Smooth muscle cell (in vitro differentiated cells): ENCODE data around the gene EVI5. TPM values are rescaled to one million over a fixed set of nuclear protein-coding genes. Genes with fewer than 3 reads are reported as not detected.

Experiments used
- DNase-seq: peaks from one replicate; lab custom pipeline; 2025; ENCODE audit not compliant: unreplicated experiment; lab: John Stamatoyannopoulos, UW
- H2AFZ ChIP-seq: fragments of 200-600 bp; sonication (generic); 2 replicates; pipeline ENCODE4 v1.6.0; 2016; ENCODE audit warnings: antibody characterized with exemption, low read depth, mild to moderate bottlenecking
- H3F3A ChIP-seq: fragments of 200-600 bp; sonication (generic); 2 replicates; pipeline ENCODE4 v1.6.0; 2017; ENCODE audit warnings: antibody characterized with exemption, low read depth
- H3K27ac ChIP-seq: fragments of 200-600 bp; sonication (generic); 2 replicates; pipeline ENCODE4 v1.5.1; 2016; ENCODE audit warnings: low read depth, mild to moderate bottlenecking
- H3K27me3 ChIP-seq: fragments of 200-600 bp; sonication (generic); 2 replicates; pipeline ENCODE4 v1.6.1; 2016; ENCODE audit warnings: low read depth, mild to moderate bottlenecking
- H3K36me3 ChIP-seq: fragments of 200-600 bp; sonication (generic); 2 replicates; pipeline ENCODE4 v1.5.1; 2016; ENCODE audit warnings: low read depth
- H3K4me1 ChIP-seq: fragments of 200-600 bp; sonication (generic); 2 replicates; pipeline ENCODE4 v1.5.1; 2016; ENCODE audit warnings: low read depth
- H3K4me2 ChIP-seq: fragments of 200-600 bp; sonication (generic); 2 replicates; pipeline ENCODE4 v1.6.0; 2016; ENCODE audit warnings: mild to moderate bottlenecking
- H3K4me3 ChIP-seq: fragments of 200-600 bp; sonication (generic); 2 replicates; pipeline ENCODE4 v1.5.1; 2016; ENCODE audit warnings: mild to moderate bottlenecking
- H3K79me2 ChIP-seq: fragments of 200-600 bp; sonication (generic); 2 replicates; pipeline ENCODE4 v1.6.0; 2016; ENCODE audit warnings: low read depth, mild to moderate bottlenecking
- H3K9ac ChIP-seq: fragments of 200-600 bp; sonication (generic); 2 replicates; pipeline ENCODE4 v1.6.0; 2016; ENCODE audit warnings: low read depth
- H3K9me3 ChIP-seq: fragments of 200-600 bp; sonication (generic); replicated peaks from 2 replicates; pipeline ENCODE4 v1.5.1; 2016; ENCODE audit warnings: low read depth
- H4K20me1 ChIP-seq: fragments of 200-600 bp; sonication (generic); 2 replicates; pipeline ENCODE4 v1.6.0; 2016; ENCODE audit warnings: low read depth
- WGBS: methylation state at CpG from one replicate; pipeline ENCODE4 v1.1.7; 2016; ENCODE audit warnings: low lambda C conversion rate; 5-methylcytosine and 5-hydroxymethylcytosine counted together
- polyA plus RNA-seq: library from polyadenylated mRNA; unstranded; fragments of >200 nt; fragmentation: Nextera tagmentation; extraction: Ambion mirVana; gene quantifications from 2 replicates; pipeline ENCODE4 v1.2.1, GENCODE V29; 2016
- total RNA-seq: library from RNA; depleted of rRNA; stranded (reverse); fragments of >200 nt; gene quantifications from 2 replicates; pipeline ENCODE4 v1.2.3, GENCODE V29; 2014
- TF ChIP-seq, protein P1 (sequence below): fragments of 200-600 bp; sonication (generic); IDR thresholded peaks from 2 replicates; pipeline ENCODE4 v1.5.1; 2017; ENCODE audit warnings: borderline replicate concordance, mild to moderate bottlenecking, antibody characterized with exemption; ENCODE audit not compliant: insufficient read depth, poor library complexity, severe bottlenecking

Gene EVI5
- total and polyA plus RNA-seq, 2 experiments from 2014 or later, result 35.4 to 47.6 TPM

GRCh38 chr1:92544756-92545165 is 240.1 kb downstream of the EVI5 start:
- Histone ChIP-seq H3K27me3 (no peaks in the 10 kb centered on the region), H3K4me3 (no peak overlapping the region), H3K4me2 (no peak overlapping the region), H3K4me1 (peaks cover 5% of the 10 kb centered on the region), H3K79me2 (no peaks in the 10 kb centered on the region), H2AFZ (no peak overlapping the region), H3K27ac (no peak overlapping the region), H3K9ac (no peak overlapping the region), H3K9me3 (no peaks in the 10 kb centered on the region), H3K36me3 (no peaks in the 10 kb centered on the region), H4K20me1 (peaks cover 26% of the 10 kb centered on the region), H3F3A (no peaks in the 10 kb centered on the region)
- WGBS, result 65% methylated on average over 2 of the region's 2 CpGs
- TF ChIP-seq, protein P1, sequence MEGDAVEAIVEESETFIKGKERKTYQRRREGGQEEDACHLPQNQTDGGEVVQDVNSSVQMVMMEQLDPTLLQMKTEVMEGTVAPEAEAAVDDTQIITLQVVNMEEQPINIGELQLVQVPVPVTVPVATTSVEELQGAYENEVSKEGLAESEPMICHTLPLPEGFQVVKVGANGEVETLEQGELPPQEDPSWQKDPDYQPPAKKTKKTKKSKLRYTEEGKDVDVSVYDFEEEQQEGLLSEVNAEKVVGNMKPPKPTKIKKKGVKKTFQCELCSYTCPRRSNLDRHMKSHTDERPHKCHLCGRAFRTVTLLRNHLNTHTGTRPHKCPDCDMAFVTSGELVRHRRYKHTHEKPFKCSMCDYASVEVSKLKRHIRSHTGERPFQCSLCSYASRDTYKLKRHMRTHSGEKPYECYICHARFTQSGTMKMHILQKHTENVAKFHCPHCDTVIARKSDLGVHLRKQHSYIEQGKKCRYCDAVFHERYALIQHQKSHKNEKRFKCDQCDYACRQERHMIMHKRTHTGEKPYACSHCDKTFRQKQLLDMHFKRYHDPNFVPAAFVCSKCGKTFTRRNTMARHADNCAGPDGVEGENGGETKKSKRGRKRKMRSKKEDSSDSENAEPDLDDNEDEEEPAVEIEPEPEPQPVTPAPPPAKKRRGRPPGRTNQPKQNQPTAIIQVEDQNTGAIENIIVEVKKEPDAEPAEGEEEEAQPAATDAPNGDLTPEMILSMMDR, result no peak
- DNase-seq, result no peak

- H2AFZ ChIP-seq, result no peak overlapping the region
- H3K4me1 ChIP-seq, result peaks cover 5% of the 10 kb centered on the region
- no peaks in the 10 kb centered on the region for H3K9me3 ChIP-seq
- no peaks in the 10 kb centered on the region for H3F3A ChIP-seq
- no peak overlapping the region for H3K4me3 ChIP-seq
- 90% methylated on average over 9 of the region's 9 CpGs for WGBS
- H3K9ac ChIP-seq, result no peak overlapping the region
- TF ChIP-seq, protein P1, result no peak
- no peaks in the 10 kb centered on the region for H3K79me2 ChIP-seq
- H3K27me3 ChIP-seq, result no peaks in the 10 kb centered on the region
- H4K20me1 ChIP-seq, result peaks cover 30% of the 10 kb centered on the region
- DNase-seq, result no peak
- H3K27ac ChIP-seq, result no peak overlapping the region
- H3K4me2 ChIP-seq, result no peak overlapping the region
- H3K36me3 ChIP-seq, result no peaks in the 10 kb centered on the region
Measured at GRCh38 chr1:92543131-92544055, 241.5 kb downstream of the EVI5 start.

DNA sequence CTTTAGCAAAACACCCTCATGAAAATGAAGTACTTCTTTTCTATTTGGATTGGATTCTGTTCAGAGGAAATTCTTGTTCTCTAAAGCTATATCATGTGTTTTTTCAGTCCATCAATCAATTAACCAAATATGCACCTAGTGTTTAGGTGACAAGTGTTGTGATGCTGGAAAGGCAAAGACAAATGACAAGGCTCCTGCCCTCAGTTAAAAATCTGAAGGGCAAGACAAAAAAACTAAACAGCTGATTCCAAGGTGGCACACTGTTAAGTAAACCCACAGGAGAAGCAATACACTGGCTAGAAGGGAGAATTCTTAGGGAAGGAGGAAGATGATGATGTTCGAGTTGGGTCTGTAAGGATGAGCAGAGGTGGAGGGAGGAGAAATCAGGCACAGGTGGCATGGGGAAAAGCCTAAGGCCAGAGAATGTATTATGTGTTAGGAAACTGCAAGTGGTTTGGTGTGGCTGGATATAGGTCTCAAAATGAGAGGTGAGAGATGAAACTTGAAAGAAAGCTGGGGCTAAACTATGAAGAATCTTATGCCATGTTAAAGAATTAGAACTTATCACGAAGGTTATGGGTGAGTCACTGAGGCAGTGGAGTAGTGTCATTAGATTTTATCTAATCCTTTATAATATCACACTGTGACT is 246.4 kb downstream of the EVI5 start:
- Histone ChIP-seq H4K20me1 (peaks cover 22% of the 10 kb centered on the region), H3K79me2 (no peaks in the 10 kb centered on the region), H3K27ac (no peak overlapping the region), H3K4me1 (no peaks in the 10 kb centered on the region), H3K9ac (no peak overlapping the region), H3K9me3 (peaks cover 4% of the 10 kb centered on the region), H3K36me3 (no peaks in the 10 kb centered on the region), H3K27me3 (no peaks in the 10 kb centered on the region), H3F3A (no peaks in the 10 kb centered on the region), H3K4me2 (no peak overlapping the region), H2AFZ (no peak overlapping the region), H3K4me3 (no peak overlapping the region)
- 76% methylated on average over 2 of the region's 2 CpGs for WGBS
- TF ChIP-seq, protein P1, result no peak
- no peak for DNase-seq
